ENCODE measurements around the gene LASP1. TPM values are rescaled to one million over a fixed set of nuclear protein-coding genes. Genes with fewer than 3 reads are reported as not detected.

Gene LASP1
- polyA plus RNA-seq, 3 donors from 2014 or later, result 94.3 to 171 (median 96.5) TPM

- Mint-ChIP-seq H3K9me3 (no peaks in the 10 kb centered on the region), H3K4me1 (peaks cover 23 to 24% of the 10 kb centered on the region in 2 donors), H3K4me3 (no peak overlapping the region), H3K27me3 (ENCODE audit: low read depth in 3 of 3) (peaks cover 7 to 10% (median 7%) of the 10 kb centered on the region in 3 donors), H3K36me3 (peaks cover 0 to 6% (median 4%) of the 10 kb centered on the region in 3 donors), H3K27ac (no peak overlapping the region)
- DNase-seq, result no peak
Measured at GRCh38 chr17:38857271-38857670, 12.6 kb upstream of the LASP1 start.

GRCh38 chr17:38861399-38861843 lies 8.4 kb upstream of the LASP1 start:
- Mint-ChIP-seq H3K27ac (no peak overlapping the region), H3K27me3 (ENCODE audit: low read depth in 3 of 3) (peaks cover 0 to 7% (median 7%) of the 10 kb centered on the region in 3 donors), H3K4me1 (no peaks in the 10 kb centered on the region), H3K4me3 (no peak overlapping the region), H3K36me3 (no peaks in the 10 kb centered on the region), H3K9me3 (no peaks in the 10 kb centered on the region)
- no peak for DNase-seq

GRCh38 chr17:38864636-38865398 lies 5.0 kb upstream of the LASP1 start:
- no peak for DNase-seq
- H3K36me3 Mint-ChIP-seq, result no peaks in the 10 kb centered on the region
- no peaks in the 10 kb centered on the region for H3K9me3 Mint-ChIP-seq
- peak overlapping the region in 2 of 6 donors; percentile 59 to 64 for H3K27ac Mint-ChIP-seq
- H3K4me1 Mint-ChIP-seq, result peaks cover 18 to 20% of the 10 kb centered on the region in 2 donors
- peaks cover 9 to 27% (median 21%) of the 10 kb centered on the region in 3 donors for H3K27me3 Mint-ChIP-seq (ENCODE audit: low read depth in 3 of 3)
- H3K4me3 Mint-ChIP-seq, result no peak overlapping the region

GRCh38 chr17:38867179-38867967 lies 2.5 kb upstream of the LASP1 start:
- H3K4me1 Mint-ChIP-seq, result peaks cover 32 to 33% of the 10 kb centered on the region in 2 donors
- DNase-seq, result peak in 1 of 3 donors; percentile 56
- H3K4me3 Mint-ChIP-seq, result peak overlapping the region; percentile 43 to 99 (median 98)
- no peaks in the 10 kb centered on the region for H3K36me3 Mint-ChIP-seq
- peak overlapping the region; percentile 79 to 99 (median 97) for H3K27ac Mint-ChIP-seq
- peaks cover 19 to 35% (median 19%) of the 10 kb centered on the region in 3 donors for H3K27me3 Mint-ChIP-seq (ENCODE audit: low read depth in 3 of 3)
- no peaks in the 10 kb centered on the region for H3K9me3 Mint-ChIP-seq

- Mint-ChIP-seq H3K9me3 (no peaks in the 10 kb centered on the region), H3K36me3 (no peaks in the 10 kb centered on the region), H3K4me3 (peak overlapping the region; percentile 94 to 99 (median 98)), H3K27ac (peak overlapping the region; percentile 79 to 99 (median 97)), H3K27me3 (ENCODE audit: low read depth in 3 of 3) (peaks cover 19 to 32% (median 21%) of the 10 kb centered on the region in 3 donors), H3K4me1 (peaks cover 40 to 41% of the 10 kb centered on the region in 2 donors)
- no peak for DNase-seq
Measured at GRCh38 chr17:38867968-38868816, 1.7 kb upstream of the LASP1 start.

GRCh38 chr17:38868817-38869525 lies 887 bp upstream of the LASP1 start:
- peak overlapping the region; percentile 94 to 99 (median 98) for H3K4me3 Mint-ChIP-seq
- peaks cover 48 to 49% of the 10 kb centered on the region in 2 donors for H3K4me1 Mint-ChIP-seq
- peak overlapping the region; percentile 79 to 99 (median 97) for H3K27ac Mint-ChIP-seq
- H3K9me3 Mint-ChIP-seq, result no peaks in the 10 kb centered on the region
- peaks cover 19 to 32% (median 21%) of the 10 kb centered on the region in 3 donors for H3K27me3 Mint-ChIP-seq (ENCODE audit: low read depth in 3 of 3)
- DNase-seq, result peak; percentile 91 to 93 (median 92)
- H3K36me3 Mint-ChIP-seq, result no peaks in the 10 kb centered on the region

- H3K4me3 Mint-ChIP-seq, result peak overlapping the region; percentile 92 to 99 (median 98)
- H3K9me3 Mint-ChIP-seq, result no peaks in the 10 kb centered on the region
- peak overlapping the region; percentile 91 to 99 (median 96) for H3K27ac Mint-ChIP-seq
- peaks cover 63 to 64% of the 10 kb centered on the region in 2 donors for H3K4me1 Mint-ChIP-seq
- no peaks in the 10 kb centered on the region for H3K36me3 Mint-ChIP-seq
- peaks cover 19 to 30% (median 21%) of the 10 kb centered on the region in 3 donors for H3K27me3 Mint-ChIP-seq (ENCODE audit: low read depth in 3 of 3)
- DNase-seq, result peak; percentile 65 to 73 (median 73)
Measured at GRCh38 chr17:38870259-38871165, 654 bp downstream of the LASP1 start.

GRCh38 chr17:38871247-38872015 lies 1.6 kb downstream of the LASP1 start:
- H3K27me3 Mint-ChIP-seq (ENCODE audit: low read depth in 3 of 3), result peaks cover 17 to 27% (median 19%) of the 10 kb centered on the region in 3 donors
- H3K4me1 Mint-ChIP-seq, result peaks cover 71 to 74% of the 10 kb centered on the region in 2 donors
- H3K36me3 Mint-ChIP-seq, result no peaks in the 10 kb centered on the region
- peak overlapping the region; percentile 91 to 99 (median 96) for H3K27ac Mint-ChIP-seq
- peak overlapping the region; percentile 92 to 99 (median 98) for H3K4me3 Mint-ChIP-seq
- peak; percentile 56 to 61 (median 58) for DNase-seq
- no peaks in the 10 kb centered on the region for H3K9me3 Mint-ChIP-seq

- peaks cover 78 to 80% of the 10 kb centered on the region in 2 donors for H3K4me1 Mint-ChIP-seq
- no peaks in the 10 kb centered on the region for H3K36me3 Mint-ChIP-seq
- H3K9me3 Mint-ChIP-seq, result no peaks in the 10 kb centered on the region
- peak overlapping the region; percentile 92 to 99 (median 98) for H3K4me3 Mint-ChIP-seq
- DNase-seq, result no peak
- H3K27ac Mint-ChIP-seq, result peak overlapping the region; percentile 91 to 99 (median 96)
- H3K27me3 Mint-ChIP-seq (ENCODE audit: low read depth in 3 of 3), result peaks cover 17 to 27% (median 23%) of the 10 kb centered on the region in 3 donors
Measured at GRCh38 chr17:38872027-38872511, 2.2 kb downstream of the LASP1 start.

- H3K4me3 Mint-ChIP-seq, result peak overlapping the region; percentile 92 to 99 (median 98)
- peak overlapping the region; percentile 81 to 99 (median 94) for H3K27ac Mint-ChIP-seq
- H3K27me3 Mint-ChIP-seq (ENCODE audit: low read depth in 3 of 3), result peaks cover 14 to 23% (median 23%) of the 10 kb centered on the region in 3 donors
- H3K9me3 Mint-ChIP-seq, result no peaks in the 10 kb centered on the region
- H3K36me3 Mint-ChIP-seq, result no peaks in the 10 kb centered on the region
- no peak for DNase-seq
- H3K4me1 Mint-ChIP-seq, result peaks cover 80% of the 10 kb centered on the region in 2 donors
Measured at GRCh38 chr17:38872671-38873385, 3.0 kb downstream of the LASP1 start.

Data from immature natural killer cell (primary cell).